ENCODE results near the gene NBEAL1.

DNA sequence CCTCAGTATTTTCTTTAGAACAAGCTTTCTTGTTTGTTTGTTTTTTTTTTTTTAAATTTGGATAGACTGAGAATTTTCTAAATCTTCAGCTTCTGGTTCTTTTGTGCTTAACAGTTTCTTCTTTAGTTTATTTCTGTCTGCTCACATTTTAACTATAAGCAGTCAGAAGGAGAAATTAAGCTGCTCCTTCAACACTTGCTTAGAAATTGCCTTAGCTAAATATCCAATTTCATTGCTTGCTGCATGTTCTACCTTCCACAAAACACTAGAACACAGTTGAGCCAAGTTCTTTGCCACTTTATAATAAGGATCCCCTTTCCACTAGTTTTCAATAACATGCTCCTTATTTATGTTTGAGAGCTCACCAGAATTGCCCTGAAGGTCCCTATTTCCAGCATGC is 57.7 kb downstream of the NBEAL1 start:
- TF ChIP-seq POLR2A (IDR thresholded peaks at IDR 0.05; ENCODE audit: low read length), result no peak
- TF ChIP-seq GATA1 (IDR thresholded peaks at IDR 0.05; ENCODE audit: low read depth, low read length), result no peak

All from erythroblast (primary cell).